Caco-2 (cell line): ENCODE data around the gene RAB37. TPM values are rescaled to one million over a fixed set of nuclear protein-coding genes. Genes with fewer than 3 reads are reported as not detected.

Experiments
- BruUV-seq: library from RNA; stranded (reverse); fragments of 400-500 nt; replicated peaks from 2 replicates; lab custom pipeline; 2021; lab: Mats Ljungman, UMichigan
- CTCF ChIA-PET: fragments of 300-600 bp; sonication (Branson Sonifier 250); formaldehyde crosslinking; loops from one replicate; lab custom pipeline; 2022; ENCODE audit warnings: antibody characterized with exemption; lab: Charles Lee
- POLR2A ChIA-PET: fragments of 300-600 bp; sonication (Branson Sonifier 250); formaldehyde crosslinking; loops from one replicate; lab custom pipeline; 2022; ENCODE audit warnings: antibody characterized with exemption; lab: Charles Lee
- DNase-seq, 2 experiments: peaks; one replicate each; pipeline versions ENCODE4 v3.0.0 to v3.0.0-alpha.2; 2020 to 2022
- H3K27me3 ChIP-seq: replicated peaks from 2 replicates; pipeline ENCODE4 v1.6.0; 2011; ENCODE audit warnings: low read length; ENCODE audit not compliant: control insufficient read depth, insufficient read depth
- H3K36me3 ChIP-seq: 2 replicates; pipeline ENCODE4 v1.5.1; 2011; ENCODE audit warnings: low read length; ENCODE audit not compliant: control insufficient read depth, insufficient read depth
- H3K4me1 ChIP-seq: fragments of 250-450 bp; sonication (Bioruptor Pico); 2 replicates; pipeline ENCODE4 v1.5.1; 2020; ENCODE audit warnings: mild to moderate bottlenecking
- H3K4me3 ChIP-seq: 2 replicates; pipeline ENCODE4 v1.5.1; 2011; ENCODE audit warnings: low read depth, mild to moderate bottlenecking, control low read depth, low read length
- H3K9me3 ChIP-seq: fragments of 250-450 bp; sonication (Bioruptor Pico); 2 replicates; pipeline ENCODE4 v1.5.1; 2020; ENCODE audit warnings: mild to moderate bottlenecking, moderate library complexity
- H3K27ac Mint-ChIP-seq: one replicate; pipeline ENCODE4 v1.8.0; 2022; ENCODE audit warnings: mixed read lengths; ENCODE audit not compliant: unreplicated experiment
- H3K27me3 Mint-ChIP-seq: one replicate; pipeline ENCODE4 v1.8.0; 2022; ENCODE audit warnings: mixed read lengths; ENCODE audit not compliant: insufficient read depth, unreplicated experiment
- H3K36me3 Mint-ChIP-seq: one replicate; pipeline ENCODE4 v1.8.0; 2022; ENCODE audit warnings: mild to moderate bottlenecking, mixed read lengths; ENCODE audit not compliant: insufficient read depth, unreplicated experiment
- H3K4me1 Mint-ChIP-seq: one replicate; pipeline ENCODE4 v1.8.0; 2022; ENCODE audit warnings: low read depth, mixed read lengths; ENCODE audit not compliant: unreplicated experiment
- H3K4me3 Mint-ChIP-seq: one replicate; pipeline ENCODE4 v1.8.0; 2022; ENCODE audit warnings: mild to moderate bottlenecking, moderate library complexity, mixed read lengths; ENCODE audit not compliant: unreplicated experiment
- H3K9me3 Mint-ChIP-seq: one replicate; pipeline ENCODE4 v1.8.0; 2022; ENCODE audit warnings: mixed read lengths; ENCODE audit not compliant: unreplicated experiment
- CTCF ChIP-seq, 2 experiments: fragments of 200-600 bp in 1 of 2; IDR thresholded peaks; 1 replicate in 1 of 2; 2 replicates in 1 of 2; pipeline versions ENCODE4 v1.5.1 to v1.8.0; 2011 to 2022; ENCODE audit warnings: antibody characterized with exemption in 1 of 2, control low read depth in 1 of 2, inconsistent platforms in 1 of 2, low read depth in 1 of 2, low read length in 1 of 2, mild to moderate bottlenecking in 1 of 2, moderate library complexity in 1 of 2; ENCODE audit not compliant: insufficient read depth in 1 of 2, severe bottlenecking in 1 of 2, unreplicated experiment in 1 of 2
- intact Hi-C: fragments of 100-400 bp; cut with micrococcal nuclease; formaldehyde crosslinking; loops from one replicate; pipeline ENCODE4 v1.10.0; 2022; ENCODE audit not compliant: unreplicated experiment
- total RNA-seq: library from RNA; stranded (reverse); gene quantifications from 2 replicates; pipeline ENCODE4 v1.2.3, GENCODE V29; 2022

Gene RAB37
- total RNA-seq, 1 experiment from 2014 or later: 12.3 TPM

- no peak for DNase-seq
- intact Hi-C loops: no loop called here
Measured at GRCh38 chr17:74784125-74784810, 47.2 kb downstream of the RAB37 start.

GRCh38 chr17:74785096-74785980, 48.3 kb downstream of the RAB37 start:
- Histone ChIP-seq H3K4me1 (no peaks in the 10 kb centered on the region), H3K36me3 (no peaks in the 10 kb centered on the region; the same call in 1 of the 2 replicates), H3K9me3 (no peaks in the 10 kb centered on the region), H3K4me3 (no peak overlapping the region), H3K27me3 (no peaks in the 10 kb centered on the region)
- no peaks in the 10 kb centered on the region for H3K27me3 Mint-ChIP-seq
- H3K4me1 Mint-ChIP-seq: no peaks in the 10 kb centered on the region
- H3K9me3 Mint-ChIP-seq: no peaks in the 10 kb centered on the region
- no TSS peak for BruUV-seq
- peaks cover 33% of the 10 kb centered on the region for H3K36me3 Mint-ChIP-seq
- DNase-seq: no peak
- ChIA-PET CTCF (interaction anchor here (0.7 to 1.4 kb wide), 5 partner anchors 9 to 48 kb away, joined by 3 to 8 read pairs (median 4); partner anchors contain the start of genes NAT9 and RAB37), POLR2A (interaction anchor here (0.6 kb wide), 1 partner anchor 44 kb away, joined by 6 read pairs; no protein-coding TSS in a partner anchor)
- H3K4me3 Mint-ChIP-seq: no peak overlapping the region
- intact Hi-C loops: no loop called here
- peak in 1 of 2 experiments; percentile 27 for TF ChIP-seq CTCF (IDR thresholded peaks at IDR 0.05; ENCODE audit: insufficient read depth in 1 of 2, low read depth in 1 of 2, low read length in 1 of 2, severe bottlenecking in 1 of 2, unreplicated experiment in 1 of 2)
- H3K27ac Mint-ChIP-seq: no peak overlapping the region

More at GRCh38 chr17:74784125-74784810, 47.2 kb downstream of the RAB37 start:
- Histone ChIP-seq H3K4me1 (no peaks in the 10 kb centered on the region), H3K27me3 (no peaks in the 10 kb centered on the region), H3K9me3 (no peaks in the 10 kb centered on the region), H3K36me3 (no peaks in the 10 kb centered on the region; the same call in 1 of the 2 replicates), H3K4me3 (no peak overlapping the region)
- no peaks in the 10 kb centered on the region for H3K27me3 Mint-ChIP-seq
- POLR2A ChIA-PET: no interaction called here
- no peak overlapping the region for H3K4me3 Mint-ChIP-seq
- peaks cover 32% of the 10 kb centered on the region for H3K36me3 Mint-ChIP-seq
- H3K27ac Mint-ChIP-seq: no peak overlapping the region
- CTCF ChIA-PET: interaction anchor here (0.9 kb wide), 1 partner anchor 13 kb away, joined by 4 read pairs; no protein-coding TSS in a partner anchor
- no peaks in the 10 kb centered on the region for H3K4me1 Mint-ChIP-seq
- no peaks in the 10 kb centered on the region for H3K9me3 Mint-ChIP-seq
- TF ChIP-seq CTCF (IDR thresholded peaks at IDR 0.05; ENCODE audit: insufficient read depth in 1 of 2, low read depth in 1 of 2, low read length in 1 of 2, severe bottlenecking in 1 of 2, unreplicated experiment in 1 of 2): no peak
- no TSS peak for BruUV-seq

DNA sequence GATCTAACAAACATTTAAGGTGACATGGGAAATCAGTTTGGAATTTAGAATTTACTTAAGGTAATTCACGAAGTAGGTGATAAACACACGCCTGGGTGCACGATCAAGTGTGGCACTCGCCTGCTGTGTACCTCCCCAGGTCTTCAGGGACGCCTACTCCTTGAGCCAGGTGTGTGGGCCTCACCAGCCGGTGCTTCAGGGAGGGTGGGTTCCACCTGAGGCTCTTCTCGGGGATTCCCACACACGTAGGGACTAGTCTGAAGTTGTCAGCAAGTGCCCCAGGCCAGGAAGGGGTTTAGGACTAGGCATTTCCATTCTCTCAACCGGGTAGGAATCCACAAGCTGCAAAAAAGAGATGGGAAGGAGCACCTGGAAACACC, 48.9 kb downstream of the RAB37 start:
- H3K4me1 ChIP-seq: no peaks in the 10 kb centered on the region
- CTCF ChIA-PET: interaction anchor here (0.9 to 1.4 kb wide), 4 partner anchors 10 to 48 kb away, joined by 3 to 8 read pairs (median 5); partner anchors contain the start of genes NAT9 and RAB37
- POLR2A ChIA-PET: no interaction called here
- no peaks in the 10 kb centered on the region for H3K27me3 Mint-ChIP-seq
- H3K27ac Mint-ChIP-seq: no peak overlapping the region
- no TSS peak for BruUV-seq
- H3K36me3 ChIP-seq: no peaks in the 10 kb centered on the region; the same call in 1 of the 2 replicates
- no peaks in the 10 kb centered on the region for H3K9me3 Mint-ChIP-seq
- intact Hi-C loops: no loop called here
- no peak overlapping the region for H3K4me3 Mint-ChIP-seq
- H3K27me3 ChIP-seq: no peaks in the 10 kb centered on the region
- TF ChIP-seq CTCF (IDR thresholded peaks at IDR 0.05; ENCODE audit: insufficient read depth in 1 of 2, low read depth in 1 of 2, low read length in 1 of 2, severe bottlenecking in 1 of 2, unreplicated experiment in 1 of 2): no peak
- no peaks in the 10 kb centered on the region for H3K4me1 Mint-ChIP-seq
- no peak overlapping the region for H3K4me3 ChIP-seq
- no peak for DNase-seq
- H3K36me3 Mint-ChIP-seq: peaks cover 35% of the 10 kb centered on the region
- no peaks in the 10 kb centered on the region for H3K9me3 ChIP-seq
